CD14-positive monocyte (primary cell): ENCODE data around the gene LCE2A. TPM values are rescaled to one million over a fixed set of nuclear protein-coding genes. Genes with fewer than 3 reads are reported as not detected.

Experiments
- DNase-seq, 3 donors: peaks; one replicate each; pipeline ENCODE4 v3.0.0-alpha.2; 2011 to 2022
- H2AFZ ChIP-seq: 2 replicates; pipeline ENCODE4 v1.6.0; 2012; ENCODE audit warnings: mild to moderate bottlenecking, low read depth, low read length, inconsistent platforms; ENCODE audit not compliant: insufficient read depth, poor library complexity, severe bottlenecking
- H3K27ac ChIP-seq, 2 donors: 1 replicate in 1 of 2; 2 replicates in 1 of 2; pipeline ENCODE4 v1.5.1; 2012 to 2013; ENCODE audit warnings: low read length in 2 of 2, control low read depth in 1 of 2, inconsistent platforms in 1 of 2, low read depth in 1 of 2, mild to moderate bottlenecking in 1 of 2
- H3K27me3 ChIP-seq, 2 donors: one replicate each; pipeline versions ENCODE4 v1.6.0 to v1.6.1; 2011 to 2013; ENCODE audit warnings: low read length in 2 of 2; ENCODE audit not compliant: control insufficient read depth in 2 of 2, insufficient read depth in 2 of 2
- H3K36me3 ChIP-seq, 2 donors: replicated peaks in 1 of 2; 1 replicate in 1 of 2; 2 replicates in 1 of 2; pipeline versions ENCODE4 v1.5.1 to v1.6.1; 2012 to 2013; ENCODE audit warnings: low read length in 2 of 2, control low read depth in 1 of 2, inconsistent platforms in 1 of 2, mild to moderate bottlenecking in 1 of 2; ENCODE audit not compliant: insufficient read depth in 2 of 2, control insufficient read depth in 1 of 2
- H3K4me1 ChIP-seq, 2 donors: 1 replicate in 1 of 2; 2 replicates in 1 of 2; pipeline versions ENCODE4 v1.5.1 to v1.6.1; 2012 to 2013; ENCODE audit warnings: low read length in 2 of 2, control low read depth in 1 of 2, inconsistent platforms in 1 of 2, mild to moderate bottlenecking in 1 of 2, moderate library complexity in 1 of 2; ENCODE audit not compliant: insufficient read depth in 2 of 2, control insufficient read depth in 1 of 2
- H3K4me2 ChIP-seq: replicated peaks from 2 replicates; pipeline ENCODE3; 2012; ENCODE audit warnings: low read length, moderate library complexity, mild to moderate bottlenecking; ENCODE audit not compliant: poor library complexity, severe bottlenecking; ENCODE audit errors: extremely low read depth
- H3K4me3 ChIP-seq, 3 experiments: fragments of 200-600 bp in 1 of 3; sonication (generic) in 1 of 3; replicated peaks in 1 of 3; 1 replicate in 2 of 3; 2 replicates in 1 of 3; pipeline ENCODE4 v1.5.1; 2011 to 2013; ENCODE audit warnings: low read length in 3 of 3, mild to moderate bottlenecking in 3 of 3, control low read depth in 2 of 3, low read depth in 2 of 3, inconsistent platforms in 1 of 3, moderate library complexity in 1 of 3
- H3K79me2 ChIP-seq: 2 replicates; pipeline ENCODE4 v1.6.0; 2012; ENCODE audit warnings: mild to moderate bottlenecking, control low read depth, inconsistent platforms, low read length, moderate library complexity; ENCODE audit not compliant: insufficient read depth
- H3K9ac ChIP-seq: 2 replicates; pipeline ENCODE4 v1.6.0; 2017; ENCODE audit warnings: low read length, mild to moderate bottlenecking; ENCODE audit not compliant: insufficient read depth, poor library complexity, severe bottlenecking
- H3K9me3 ChIP-seq, 2 donors: replicated peaks in 1 of 2; 1 replicate in 1 of 2; 2 replicates in 1 of 2; pipeline versions ENCODE4 v1.5.1 to v1.6.1; 2012 to 2013; ENCODE audit warnings: low read length in 2 of 2, control low read depth in 1 of 2; ENCODE audit not compliant: control insufficient read depth in 1 of 2, insufficient read depth in 1 of 2
- H4K20me1 ChIP-seq: 2 replicates; pipeline ENCODE4 v1.6.0; 2012; ENCODE audit warnings: mild to moderate bottlenecking, low read length, control low read depth, moderate library complexity; ENCODE audit not compliant: insufficient read depth
- H3K27ac Mint-ChIP-seq, 7 donors: one replicate each; pipeline ENCODE4 v1.8.0; 2020; ENCODE audit warnings: mild to moderate bottlenecking in 7 of 7, mixed read lengths in 7 of 7, moderate library complexity in 6 of 7, inconsistent platforms in 2 of 7
- H3K27me3 Mint-ChIP-seq, 3 donors: one replicate each; pipeline ENCODE4 v1.8.0; 2021 to 2022; ENCODE audit warnings: low read depth in 3 of 3, mild to moderate bottlenecking in 3 of 3, mixed read lengths in 3 of 3, moderate library complexity in 3 of 3, inconsistent platforms in 1 of 3
- H3K36me3 Mint-ChIP-seq, 2 donors: one replicate each; pipeline ENCODE4 v1.8.0; 2020; ENCODE audit warnings: mixed read lengths in 2 of 2, inconsistent platforms in 1 of 2, mild to moderate bottlenecking in 1 of 2
- H3K4me1 Mint-ChIP-seq: one replicate; pipeline ENCODE4 v1.8.0; 2020; ENCODE audit warnings: mild to moderate bottlenecking, mixed read lengths
- H3K4me3 Mint-ChIP-seq, 2 donors: one replicate each; pipeline ENCODE4 v1.8.0; 2020; ENCODE audit warnings: mild to moderate bottlenecking in 2 of 2, mixed read lengths in 2 of 2, moderate library complexity in 1 of 2
- H3K9me3 Mint-ChIP-seq, 7 donors: one replicate each; pipeline ENCODE4 v1.8.0; 2020 to 2022; ENCODE audit warnings: mixed read lengths in 7 of 7, mild to moderate bottlenecking in 6 of 7, moderate library complexity in 6 of 7, inconsistent platforms in 2 of 7
- CTCF ChIP-seq: fragments of 200-600 bp; IDR thresholded peaks from one replicate; pipeline ENCODE4 v1.8.0; 2022; ENCODE audit warnings: antibody characterized with exemption, mild to moderate bottlenecking
- intact Hi-C, 2 donors: fragments of 100-400 bp; cut with micrococcal nuclease; formaldehyde crosslinking; loops; one replicate each; pipeline versions ENCODE4 v1.15.0 to v1.15.1; 2023
- polyA plus RNA-seq, 3 donors: library from polyadenylated mRNA; depleted of rRNA in 1 of 3; unstranded in 2 of 3; stranded (reverse) in 1 of 3; fragments of 300-500 nt in 2 of 3; fragments of >200 nt in 1 of 3; fragmentation: Illumina TruSeq in 2 of 3; gene quantifications; 1 replicate in 2 of 3; 2 replicates in 1 of 3; pipeline ENCODE4 v1.2.3, GENCODE V29; 2012 to 2021

The LCE2A gene
- polyA plus RNA-seq, 3 donors = not detected

- H3K36me3 ChIP-seq = no peaks in the 10 kb centered on the region
- Mint-ChIP-seq H3K9me3 (peaks cover 2 to 7% (median 4%) of the 10 kb centered on the region in 7 donors), H3K36me3 (no peaks in the 10 kb centered on the region), H3K27me3 (peaks cover 3 to 6% (median 4%) of the 10 kb centered on the region in 3 donors), H3K27ac (no peak overlapping the region), H3K4me1 (no peaks in the 10 kb centered on the region), H3K4me3 (no peak overlapping the region)
- no peak overlapping the region for H3K9ac ChIP-seq
- no peak for DNase-seq
- peaks cover 0 to 3% of the 10 kb centered on the region in 2 donors for H3K9me3 ChIP-seq
- TF ChIP-seq CTCF = no peak
- H2AFZ ChIP-seq = no peak overlapping the region
- no peak overlapping the region for H3K4me2 ChIP-seq
- no peaks in the 10 kb centered on the region for H4K20me1 ChIP-seq
- H3K27ac ChIP-seq = no peak overlapping the region
- H3K4me3 ChIP-seq = no peak overlapping the region
- no peaks in the 10 kb centered on the region for H3K27me3 ChIP-seq
- H3K79me2 ChIP-seq = no peaks in the 10 kb centered on the region
- no peaks in the 10 kb centered on the region for H3K4me1 ChIP-seq
- intact Hi-C loops = no loop called here
These were observed 20.1 kb downstream of the LCE2A start for GRCh38 chr1:152718238-152718637.

DNA sequence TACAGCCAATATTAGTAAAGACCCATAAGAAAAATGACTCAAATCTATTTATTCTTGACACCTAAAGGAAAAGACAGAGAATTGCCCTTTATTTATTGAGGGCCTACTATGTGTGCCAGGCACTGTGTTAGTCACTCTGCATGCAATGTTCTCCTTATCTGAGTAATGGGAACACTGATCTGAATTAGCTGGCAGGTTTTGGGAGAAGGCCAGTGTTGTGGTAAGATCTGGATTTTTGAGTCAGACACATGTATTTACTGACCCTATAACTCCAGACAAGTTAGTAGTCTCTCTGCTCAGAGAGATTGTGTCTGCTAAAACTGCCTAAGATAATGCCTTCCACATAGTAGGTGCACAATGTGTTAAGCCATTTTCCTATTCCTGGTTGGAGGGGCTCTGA, 27.1 kb downstream of the LCE2A start:
- Mint-ChIP-seq H3K4me1 (no peaks in the 10 kb centered on the region), H3K27me3 (peaks cover 3 to 13% (median 9%) of the 10 kb centered on the region in 3 donors), H3K4me3 (no peak overlapping the region), H3K36me3 (no peaks in the 10 kb centered on the region), H3K9me3 (no peaks in the 10 kb centered on the region), H3K27ac (no peak overlapping the region)
- H2AFZ ChIP-seq = no peak overlapping the region
- no peaks in the 10 kb centered on the region for H3K79me2 ChIP-seq
- no peak overlapping the region for H3K4me3 ChIP-seq
- no peaks in the 10 kb centered on the region for H3K4me1 ChIP-seq
- no peak overlapping the region for H3K27ac ChIP-seq
- no peak for DNase-seq
- H4K20me1 ChIP-seq = no peaks in the 10 kb centered on the region
- H3K4me2 ChIP-seq = no peak overlapping the region
- no peak overlapping the region for H3K9ac ChIP-seq
- no peaks in the 10 kb centered on the region for H3K27me3 ChIP-seq
- intact Hi-C loops = no loop called here
- no peak for TF ChIP-seq CTCF
- no peaks in the 10 kb centered on the region for H3K9me3 ChIP-seq
- H3K36me3 ChIP-seq = no peaks in the 10 kb centered on the region
